IMR-90 (cell line): ENCODE results near the gene DDX10. TPM values are rescaled to one million over a fixed set of nuclear protein-coding genes. Genes with fewer than 3 reads are reported as not detected.

Source experiments
- ATAC-seq: fragments of 200-7000 bp; cut with Tn5 transposase; 2 replicates; pipeline ENCODE4 v1.9.1; 2020; ENCODE audit warnings: low read depth, mild to moderate bottlenecking, moderate library complexity
- BruUV-seq: library from RNA; stranded (reverse); fragments of 400-500 nt; replicated peaks from 2 replicates; lab custom pipeline; 2021; lab: Mats Ljungman, UMichigan
- CTCF ChIA-PET: fragments of 300-600 bp; formaldehyde crosslinking; extraction: SDS; loops from one replicate; lab custom pipeline; 2021; ENCODE audit warnings: antibody characterized with exemption; lab: Yijun Ruan, JAX
- POLR2A ChIA-PET: fragments of 300-600 bp; sonication (Branson Sonifier 250); formaldehyde crosslinking; loops from one replicate; lab custom pipeline; 2022; ENCODE audit warnings: antibody characterized with exemption; ENCODE audit not compliant: unreplicated experiment; lab: Charles Lee
- DNase-seq: peaks from one replicate; pipeline ENCODE4 v3.0.0; 2013
- H2AFZ ChIP-seq: replicated peaks from 2 replicates; pipeline ENCODE3; 2013; ENCODE audit warnings: low read length, mild to moderate bottlenecking; ENCODE audit not compliant: poor library complexity
- H2AK5ac ChIP-seq: 2 replicates; pipeline ENCODE4 v1.6.1; 2013; ENCODE audit warnings: low read depth, low read length, inconsistent platforms
- H2AK9ac ChIP-seq: replicated peaks from 2 replicates; pipeline ENCODE3; 2013; ENCODE audit warnings: mild to moderate bottlenecking, low read depth, low read length, moderate library complexity; ENCODE audit not compliant: poor library complexity
- H2BK120ac ChIP-seq: 2 replicates; pipeline ENCODE4 v1.6.1; 2013; ENCODE audit warnings: low read depth, low read length, inconsistent platforms
- H2BK15ac ChIP-seq: 3 replicates; pipeline ENCODE4 v1.6.1; 2013; ENCODE audit warnings: low read depth, low read length, inconsistent platforms
- H2BK20ac ChIP-seq: 2 replicates; pipeline ENCODE4 v1.6.1; 2013; ENCODE audit warnings: low read depth, mild to moderate bottlenecking, inconsistent platforms, low read length, moderate library complexity
- H2BK5ac ChIP-seq: 2 replicates; pipeline ENCODE4 v1.6.1; 2013; ENCODE audit warnings: mild to moderate bottlenecking, low read depth, low read length, inconsistent platforms; ENCODE audit not compliant: poor library complexity, severe bottlenecking
- H3K14ac ChIP-seq: replicated peaks from 2 replicates; pipeline ENCODE4 v1.6.1; 2013; ENCODE audit warnings: low read depth, low read length, inconsistent platforms
- H3K18ac ChIP-seq: 2 replicates; pipeline ENCODE4 v1.6.1; 2013; ENCODE audit warnings: low read depth, low read length, control low read depth
- H3K23ac ChIP-seq: 2 replicates; pipeline ENCODE4 v1.6.1; 2013; ENCODE audit warnings: low read depth, low read length, inconsistent platforms
- H3K27ac ChIP-seq: 2 replicates; pipeline ENCODE4 v1.5.1; 2013; ENCODE audit warnings: mild to moderate bottlenecking, control low read depth, low read length; ENCODE audit not compliant: insufficient read depth
- H3K27me3 ChIP-seq: 2 replicates; pipeline ENCODE4 v1.6.1; 2013; ENCODE audit warnings: low read length; ENCODE audit not compliant: control insufficient read depth, insufficient read depth
- H3K36me3 ChIP-seq: 2 replicates; pipeline ENCODE4 v1.6.1; 2013; ENCODE audit warnings: low read length, mixed read lengths; ENCODE audit not compliant: control insufficient read depth, insufficient read depth
- H3K4ac ChIP-seq: 2 replicates; pipeline ENCODE4 v1.6.1; 2013; ENCODE audit warnings: low read depth, low read length, inconsistent platforms
- H3K4me1 ChIP-seq: 2 replicates; pipeline ENCODE4 v1.6.1; 2013; ENCODE audit warnings: low read length, mixed read lengths; ENCODE audit not compliant: control insufficient read depth, insufficient read depth
- H3K4me2 ChIP-seq: 2 replicates; pipeline ENCODE4 v1.6.1; 2013; ENCODE audit warnings: low read depth, mild to moderate bottlenecking, control low read depth, low read length, moderate library complexity
- H3K4me3 ChIP-seq: 2 replicates; pipeline ENCODE4 v1.5.1; 2013; ENCODE audit warnings: low read depth, mild to moderate bottlenecking, control low read depth, low read length, moderate library complexity; ENCODE audit not compliant: insufficient read depth
- H3K56ac ChIP-seq: 2 replicates; pipeline ENCODE4 v1.6.1; 2013; ENCODE audit warnings: low read length, inconsistent platforms; ENCODE audit not compliant: insufficient read depth; ENCODE audit errors: extremely low read depth
- H3K79me1 ChIP-seq, 2 experiments: 2 replicates each; pipeline ENCODE4 v1.6.1; 2013; ENCODE audit warnings: low read length in 2 of 2, inconsistent platforms in 1 of 2, low read depth in 1 of 2
- H3K9ac ChIP-seq: 2 replicates; pipeline ENCODE4 v1.6.1; 2013; ENCODE audit warnings: low read depth, low read length, control low read depth
- H3K9me1 ChIP-seq: 2 replicates; pipeline ENCODE4 v1.6.1; 2013; ENCODE audit warnings: low read length, inconsistent platforms; ENCODE audit not compliant: insufficient read depth
- H3K9me3 ChIP-seq: 2 replicates; pipeline ENCODE4 v1.6.1; 2013; ENCODE audit warnings: low read length; ENCODE audit not compliant: control insufficient read depth, insufficient read depth
- H4K20me1 ChIP-seq: 2 replicates; pipeline ENCODE4 v1.6.1; 2013; ENCODE audit warnings: low read length, inconsistent platforms; ENCODE audit not compliant: insufficient read depth
- H4K5ac ChIP-seq: 2 replicates; pipeline ENCODE4 v1.6.1; 2013; ENCODE audit warnings: mild to moderate bottlenecking, low read depth, low read length, control low read depth
- H4K8ac ChIP-seq, 2 experiments: 2 replicates each; pipeline ENCODE4 v1.6.1; 2013; ENCODE audit warnings: low read depth in 2 of 2, low read length in 2 of 2, control low read depth in 1 of 2, inconsistent platforms in 1 of 2
- H4K91ac ChIP-seq: 2 replicates; pipeline ENCODE4 v1.6.1; 2013; ENCODE audit warnings: low read depth, low read length, inconsistent platforms; ENCODE audit not compliant: insufficient read depth
- SMC3 ChIP-seq: fragments of 150-350 bp; IDR thresholded peaks from 2 replicates; pipeline ENCODE4 v1.6.1; 2016; ENCODE audit warnings: low read depth, mild to moderate bottlenecking, antibody characterized with exemption, low read length, moderate library complexity
- WGBS, 2 experiments: methylation state at CpG; one replicate each; pipeline versions ENCODE4 v1.1.5 to v1.1.7; 2013; ENCODE audit warnings: missing lambda C conversion rate in 2 of 2; ENCODE audit not compliant: insufficient read length in 1 of 2; ENCODE audit errors: extremely low coverage in 2 of 2; 5-methylcytosine and 5-hydroxymethylcytosine counted together
- dilution Hi-C: fragments of 300-500 bp; cut with HindIII; formaldehyde crosslinking; loops from one replicate; pipeline ENCODE4 v1.14.3; 2018; ENCODE audit warnings: low sequenced_read_pairs; ENCODE audit not compliant: unreplicated experiment
- in situ Hi-C: fragments of 300-500 bp; cut with MboI; formaldehyde crosslinking; loops from 3 replicates; pipeline ENCODE4 v1.14.3; 2019; ENCODE audit warnings: low sequenced_read_pairs, inconsistent platforms, mixed read lengths
- intact Hi-C: fragments of 100-400 bp; cut with micrococcal nuclease; formaldehyde crosslinking; loops from 2 replicates; pipeline ENCODE4 v1.10.0; 2022
- polyA plus RNA-seq, 3 experiments: library from polyadenylated mRNA; depleted of rRNA; stranded (reverse); fragments of >200 nt; gene quantifications; 2 replicates each; pipeline ENCODE4 v1.2.3, GENCODE V29; 2012; ENCODE audit warnings: low replicate concordance in 1 of 3
- total RNA-seq: library from RNA; depleted of rRNA; stranded (reverse); fragments of >200 nt; gene quantifications from 2 replicates; pipeline ENCODE4 v1.2.3, GENCODE V29; 2012

The DDX10 gene
- total and polyA plus RNA-seq, 2 of the 4 experiments (the other 2 are of a cell fraction) = 20.0 to 31.9 TPM

DNA sequence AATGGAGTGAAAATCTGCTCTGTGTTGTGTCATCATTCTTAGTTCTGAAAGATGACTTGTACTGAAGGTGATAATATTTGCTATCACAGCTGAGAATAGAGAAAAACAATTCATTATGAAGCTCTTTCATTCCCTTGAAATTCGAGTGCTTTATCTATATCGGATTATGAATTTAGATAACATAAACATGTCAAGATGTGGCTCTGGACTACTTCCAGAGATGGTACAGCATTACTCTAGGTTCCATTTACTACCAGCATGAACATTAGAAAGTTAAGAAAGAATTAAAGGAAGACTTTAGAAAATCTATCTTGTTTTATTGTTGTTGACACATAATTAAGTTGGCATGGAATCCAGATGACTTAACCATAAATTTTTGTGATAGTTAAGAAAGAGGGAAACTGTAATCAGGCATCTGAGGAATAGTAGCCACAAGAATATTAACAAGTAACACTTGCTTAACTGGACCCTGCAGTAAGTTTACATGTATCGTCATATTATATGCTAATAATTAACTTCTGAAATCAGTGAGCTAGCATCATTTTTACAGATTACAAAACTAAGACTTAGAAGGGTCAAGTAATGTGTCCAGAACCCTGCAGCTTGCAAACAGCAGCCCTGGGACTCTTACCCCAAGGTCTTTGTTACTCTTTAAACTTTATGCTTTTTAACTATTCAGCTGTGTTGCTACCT is 182.6 kb downstream of the DDX10 start:
- H2BK20ac ChIP-seq = no peak overlapping the region
- H3K9me1 ChIP-seq = no peaks in the 10 kb centered on the region
- no peak overlapping the region for H3K4me2 ChIP-seq
- no peak overlapping the region for H2AFZ ChIP-seq
- H4K5ac ChIP-seq = no peak overlapping the region
- H3K79me1 ChIP-seq = no peaks in the 10 kb centered on the region; a peak in 1 of 4 replicates
- no peak overlapping the region for H3K9ac ChIP-seq
- ATAC-seq = no peak
- ChIA-PET POLR2A (no interaction called here), CTCF (no interaction called here)
- H2BK120ac ChIP-seq = no peak overlapping the region
- no peaks in the 10 kb centered on the region for H3K9me3 ChIP-seq
- H4K91ac ChIP-seq = no peak overlapping the region
- no peak overlapping the region for H2BK5ac ChIP-seq
- DNase-seq = no peak
- H3K18ac ChIP-seq = no peak overlapping the region
- TF ChIP-seq SMC3 = no peak
- H4K20me1 ChIP-seq = no peaks in the 10 kb centered on the region
- H3K36me3 ChIP-seq = no peaks in the 10 kb centered on the region
- in situ Hi-C loops = no loop called here
- H3K14ac ChIP-seq = no peak overlapping the region
- H2AK5ac ChIP-seq = no peak overlapping the region
- WGBS, 2 experiments = no CpG with 5 or more reads among the region's 3 CpGs
- no peak overlapping the region for H2AK9ac ChIP-seq
- intact Hi-C loops = no loop called here
- H3K4me1 ChIP-seq = no peaks in the 10 kb centered on the region
- H4K8ac ChIP-seq = no peak overlapping the region
- H3K27ac ChIP-seq = no peak overlapping the region
- no peak overlapping the region for H3K23ac ChIP-seq
- no peak overlapping the region for H2BK15ac ChIP-seq
- no peak overlapping the region for H3K4me3 ChIP-seq
- no peak overlapping the region for H3K4ac ChIP-seq
- dilution Hi-C loops = no loop called here
- H3K56ac ChIP-seq = no peak overlapping the region
- BruUV-seq = no TSS peak
- H3K27me3 ChIP-seq = no peaks in the 10 kb centered on the region
